HuH-7.5 (cell line): ENCODE data around the gene ALX3.

ENCODE experiments used
- DNase-seq: peaks from one replicate; pipeline ENCODE4 v3.0.0; 2011; ENCODE audit warnings: low spot score

The ALX3 gene

GRCh38 chr1:110065841-110066240 lies 4.6 kb downstream of the ALX3 start:
- DNase-seq, result no peak

DNA sequence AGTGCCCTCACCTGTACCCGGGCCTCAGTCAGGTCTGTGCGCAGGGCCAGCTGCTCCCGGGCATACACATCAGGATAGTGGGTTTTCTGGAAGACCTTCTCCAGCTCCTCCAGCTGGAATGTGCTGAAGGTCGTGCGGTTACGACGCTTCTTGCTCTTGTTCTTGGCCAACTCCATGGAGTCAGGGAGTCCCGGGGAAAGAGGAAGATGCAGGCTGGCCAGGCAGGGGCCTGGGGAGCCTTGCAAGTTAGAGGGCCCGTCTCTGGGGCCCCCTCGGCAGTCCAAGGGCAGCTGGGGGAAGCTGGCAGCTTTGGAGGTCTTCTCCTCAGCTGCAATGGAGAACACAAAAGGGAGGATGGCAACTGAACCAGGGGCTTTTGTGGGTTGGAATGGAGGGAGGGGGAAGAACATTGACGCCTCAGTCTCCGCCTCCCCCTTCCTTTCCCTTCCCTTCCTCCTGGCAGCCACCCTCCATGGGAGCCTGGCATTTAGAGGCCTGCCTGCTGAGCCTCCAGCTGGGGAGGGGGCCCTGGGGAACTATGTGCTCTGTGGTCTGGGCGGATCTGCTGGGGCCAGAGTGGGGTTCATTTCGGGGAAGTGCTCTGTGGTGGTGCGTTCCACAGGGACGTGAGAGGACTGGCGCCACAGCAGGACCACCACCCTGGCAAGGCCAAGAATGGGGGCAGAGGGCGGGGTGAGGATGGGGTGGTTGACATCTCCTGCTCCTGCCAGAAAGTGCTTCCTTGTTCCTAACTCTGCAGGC lies 5.7 kb downstream of the ALX3 start:
- no peak for DNase-seq

DNA sequence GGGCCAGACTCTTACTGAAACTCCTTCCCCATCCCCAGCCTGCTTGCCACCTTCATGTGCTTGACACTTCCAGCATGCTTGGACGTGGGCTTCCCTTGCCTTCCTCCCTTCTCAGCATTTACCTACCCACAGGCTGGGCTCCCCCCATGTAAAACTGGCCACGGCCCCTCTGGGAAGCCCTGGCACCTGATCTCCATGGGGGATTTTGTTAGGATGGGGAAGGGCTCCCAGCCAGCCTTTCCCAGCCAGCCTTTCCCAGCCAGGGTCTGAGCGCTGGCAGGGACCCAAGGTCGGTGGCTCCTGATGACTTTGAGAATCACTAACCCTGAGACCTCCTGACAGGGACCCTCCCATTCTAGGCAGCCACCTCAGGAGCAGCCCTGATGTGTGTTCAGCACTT lies 6.7 kb downstream of the ALX3 start:
- no peak for DNase-seq

- DNase-seq, result no peak
Observed at GRCh38 chr1:110062612-110063011, 7.9 kb downstream of the ALX3 start.

GRCh38 chr1:110061341-110061740 lies 9.1 kb downstream of the ALX3 start:
- no peak for DNase-seq

GRCh38 chr1:110060662-110061060 lies 9.8 kb downstream of the ALX3 start:
- no peak for DNase-seq

- DNase-seq, result peak; percentile 50
Observed at GRCh38 chr1:110060034-110060661, 10.3 kb downstream of the ALX3 start.

DNA sequence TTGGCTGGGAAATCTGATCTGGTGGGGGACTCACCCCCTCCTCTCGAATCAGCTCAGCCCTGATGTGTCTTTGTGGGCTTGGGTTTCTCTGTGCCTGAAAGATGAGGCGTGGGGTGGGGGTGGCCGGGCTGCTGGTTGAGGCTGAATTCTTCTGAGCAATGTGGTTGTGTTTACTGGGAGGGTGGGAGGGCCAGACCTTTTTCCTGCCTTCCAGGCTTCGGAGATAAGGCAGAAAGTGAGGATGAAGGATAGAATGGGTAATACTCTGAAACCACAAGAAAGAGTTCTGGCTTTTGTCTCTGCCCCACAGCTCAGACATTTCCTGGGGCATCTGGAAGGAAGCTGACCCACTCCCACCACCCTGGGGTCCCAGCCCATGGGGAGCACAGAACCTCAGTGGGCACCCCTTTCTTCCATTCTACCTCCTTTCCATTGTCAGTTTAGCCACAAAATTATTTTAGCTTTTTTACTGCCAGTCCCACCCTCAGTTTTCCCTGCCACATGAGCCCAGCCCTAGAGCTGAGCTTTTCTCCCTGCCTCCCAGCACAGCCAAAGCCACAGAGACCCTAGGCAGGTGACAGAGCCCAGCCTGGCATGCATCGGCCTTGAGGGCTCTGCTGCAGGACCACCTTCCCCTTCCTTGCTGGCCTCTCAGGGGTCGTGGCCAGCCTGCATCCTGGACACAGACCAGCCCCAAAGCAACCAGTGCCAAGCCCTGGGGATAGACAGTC lies 11.2 kb downstream of the ALX3 start:
- DNase-seq, result no peak

DNA sequence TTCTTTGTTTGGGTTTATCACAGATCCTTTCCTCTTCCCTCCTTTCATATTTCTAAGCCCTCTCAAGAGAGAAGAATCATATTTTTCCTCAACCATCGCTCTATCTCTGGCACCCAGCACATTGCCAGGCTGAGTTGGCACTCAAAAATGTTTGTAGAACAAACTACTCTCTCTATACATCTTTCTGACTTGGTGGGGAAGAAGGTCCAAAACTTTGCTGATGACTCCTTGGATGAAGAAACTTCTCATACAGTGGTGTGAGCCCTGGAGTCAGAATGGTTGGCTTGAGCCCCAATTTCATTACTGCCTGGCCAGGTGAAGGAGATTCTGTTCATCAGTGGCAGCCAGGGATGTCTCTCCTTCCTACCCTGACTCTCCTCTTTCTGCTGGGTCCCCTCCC lies 11.9 kb downstream of the ALX3 start:
- DNase-seq, result no peak

DNA sequence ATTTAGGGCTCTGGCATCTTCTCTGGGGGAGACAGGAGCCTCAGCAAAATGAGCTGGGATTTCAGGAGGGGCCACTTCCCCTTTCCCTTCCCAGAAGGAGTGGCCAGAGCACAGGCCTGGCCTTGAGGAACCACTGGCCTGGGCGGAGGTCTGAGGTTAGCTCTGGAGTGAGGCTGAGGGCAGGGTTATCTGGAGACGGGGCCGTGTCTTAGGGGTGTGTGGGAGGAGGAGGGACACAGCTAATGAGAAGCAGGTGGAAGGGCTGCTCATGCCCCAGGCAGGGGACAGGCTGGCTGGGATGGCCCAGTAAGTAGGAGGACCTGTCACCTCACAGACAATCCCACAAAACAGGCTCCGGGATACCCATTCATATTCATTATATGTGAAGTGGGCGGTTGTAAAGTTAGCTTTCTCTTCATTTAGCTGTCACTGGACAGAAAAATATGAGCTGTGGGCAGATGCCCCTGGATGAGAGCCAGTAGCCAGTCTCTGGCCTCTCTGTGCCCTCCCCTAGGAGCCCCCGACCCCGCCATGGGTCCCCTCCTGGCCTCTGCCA lies 12.4 kb downstream of the ALX3 start:
- no peak for DNase-seq

DNA sequence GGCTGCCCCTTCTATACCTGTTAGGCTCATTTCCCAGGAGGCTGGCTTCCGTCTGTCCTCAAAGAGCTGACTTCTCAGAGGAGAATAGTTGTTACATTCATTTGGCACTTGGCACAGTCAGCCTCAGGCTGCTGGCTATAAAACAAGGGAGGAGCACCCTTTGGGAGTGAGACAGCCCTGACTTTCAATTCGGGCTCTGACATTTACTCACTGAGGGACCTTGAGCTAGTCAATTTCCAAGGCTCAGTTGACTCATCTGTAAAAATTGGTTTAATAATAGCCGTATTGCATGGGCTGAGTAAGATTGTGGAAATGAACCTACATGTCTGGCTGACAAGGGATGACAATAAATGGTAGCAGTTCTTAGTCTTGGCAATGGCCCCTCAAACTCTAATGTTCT lies 13.7 kb downstream of the ALX3 start:
- no peak for DNase-seq

DNA sequence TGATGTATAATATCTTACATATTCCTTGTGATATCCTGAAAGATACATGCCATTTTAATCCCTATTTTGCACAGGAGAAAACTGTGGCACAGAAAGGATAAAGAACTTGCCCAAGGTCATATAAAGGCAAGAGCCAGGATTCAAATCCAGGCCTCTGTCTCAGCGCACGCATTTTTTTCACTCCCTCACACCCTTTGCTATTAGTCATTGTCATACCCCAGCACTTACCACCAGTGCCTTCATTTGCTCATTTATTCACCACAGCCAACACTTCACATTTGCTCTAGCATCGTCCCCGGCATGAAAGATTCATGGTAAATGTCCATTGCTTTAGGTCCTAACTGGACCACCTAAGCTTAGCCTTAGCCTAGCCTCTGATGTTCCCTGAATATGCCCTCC lies 14.2 kb downstream of the ALX3 start:
- DNase-seq, result no peak

DNA sequence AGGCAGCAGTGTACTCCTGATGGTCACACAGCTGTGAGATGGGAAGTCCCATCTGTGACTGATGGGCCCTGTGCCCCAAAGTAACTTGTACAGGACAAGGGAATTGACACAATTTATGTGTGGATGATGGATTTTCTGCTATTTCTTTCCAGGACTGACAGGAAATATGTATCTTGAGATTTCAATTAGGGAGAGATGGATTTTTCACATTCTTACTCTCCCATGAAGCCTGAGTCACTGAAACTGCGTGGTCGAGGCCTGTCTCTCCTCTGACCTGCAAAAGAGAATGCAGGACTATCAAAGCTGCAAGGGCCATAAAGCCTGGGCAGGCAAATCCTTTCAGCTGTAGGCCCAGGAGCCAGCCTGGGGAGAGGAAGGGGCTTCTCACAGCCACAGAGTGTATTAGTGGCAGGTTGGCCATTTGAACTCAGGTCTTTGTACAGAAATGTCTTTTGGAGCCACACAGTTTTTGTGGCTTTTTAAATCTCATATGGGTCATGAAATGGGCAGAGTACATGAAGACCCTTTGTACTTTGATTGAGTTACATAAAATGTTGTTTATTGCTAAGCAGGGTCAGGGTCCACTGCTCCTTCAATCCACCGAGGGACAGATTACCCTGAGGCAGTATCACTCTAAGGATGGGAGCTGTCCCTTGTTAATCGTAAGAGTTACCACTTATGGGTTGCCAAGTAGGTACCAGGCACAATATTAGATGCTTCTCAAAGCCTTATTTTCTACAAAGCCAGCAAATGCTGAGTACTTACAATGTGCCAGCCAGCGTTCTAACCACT lies 14.8 kb downstream of the ALX3 start:
- no peak for DNase-seq

DNA sequence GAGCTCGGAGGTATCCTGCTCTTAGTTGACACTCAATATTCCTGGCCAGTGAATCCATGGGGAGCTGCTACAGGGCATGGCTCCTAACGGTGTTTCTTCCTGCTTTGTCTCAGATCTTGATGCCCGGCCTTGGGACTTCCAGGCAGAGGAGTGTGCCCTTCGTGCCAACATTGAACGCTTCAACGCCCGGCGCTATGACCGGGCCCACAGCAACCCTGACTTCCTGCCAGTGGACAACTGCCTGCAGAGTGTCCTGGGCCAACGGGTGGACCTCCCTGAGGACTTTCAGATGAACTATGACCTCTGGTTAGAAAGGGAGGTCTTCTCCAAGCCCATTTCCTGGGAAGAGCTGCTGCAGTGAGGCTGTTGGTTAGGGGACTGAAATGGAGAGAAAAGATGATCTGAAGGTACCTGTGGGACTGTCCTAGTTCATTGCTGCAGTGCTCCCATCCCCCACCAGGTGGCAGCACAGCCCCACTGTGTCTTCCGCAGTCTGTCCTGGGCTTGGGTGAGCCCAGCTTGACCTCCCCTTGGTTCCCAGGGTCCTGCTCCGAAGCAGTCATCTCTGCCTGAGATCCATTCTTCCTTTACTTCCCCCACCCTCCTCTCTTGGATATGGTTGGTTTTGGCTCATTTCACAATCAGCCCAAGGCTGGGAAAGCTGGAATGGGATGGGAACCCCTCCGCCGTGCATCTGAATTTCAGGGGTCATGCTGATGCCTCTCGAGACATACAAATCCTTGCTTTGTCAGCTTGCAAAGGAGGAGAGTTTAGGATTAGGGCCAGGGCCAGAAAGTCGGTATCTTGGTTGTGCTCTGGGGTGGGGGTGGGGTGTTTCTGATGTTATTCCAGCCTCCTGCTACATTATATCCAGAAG lies 16.7 kb downstream of the ALX3 start:
- peak; percentile 68 for DNase-seq

GRCh38 chr1:110051262-110051648 lies 19.2 kb downstream of the ALX3 start:
- no peak for DNase-seq

- DNase-seq, result no peak
Observed at GRCh38 chr1:110050602-110051261, 19.7 kb downstream of the ALX3 start.

DNA sequence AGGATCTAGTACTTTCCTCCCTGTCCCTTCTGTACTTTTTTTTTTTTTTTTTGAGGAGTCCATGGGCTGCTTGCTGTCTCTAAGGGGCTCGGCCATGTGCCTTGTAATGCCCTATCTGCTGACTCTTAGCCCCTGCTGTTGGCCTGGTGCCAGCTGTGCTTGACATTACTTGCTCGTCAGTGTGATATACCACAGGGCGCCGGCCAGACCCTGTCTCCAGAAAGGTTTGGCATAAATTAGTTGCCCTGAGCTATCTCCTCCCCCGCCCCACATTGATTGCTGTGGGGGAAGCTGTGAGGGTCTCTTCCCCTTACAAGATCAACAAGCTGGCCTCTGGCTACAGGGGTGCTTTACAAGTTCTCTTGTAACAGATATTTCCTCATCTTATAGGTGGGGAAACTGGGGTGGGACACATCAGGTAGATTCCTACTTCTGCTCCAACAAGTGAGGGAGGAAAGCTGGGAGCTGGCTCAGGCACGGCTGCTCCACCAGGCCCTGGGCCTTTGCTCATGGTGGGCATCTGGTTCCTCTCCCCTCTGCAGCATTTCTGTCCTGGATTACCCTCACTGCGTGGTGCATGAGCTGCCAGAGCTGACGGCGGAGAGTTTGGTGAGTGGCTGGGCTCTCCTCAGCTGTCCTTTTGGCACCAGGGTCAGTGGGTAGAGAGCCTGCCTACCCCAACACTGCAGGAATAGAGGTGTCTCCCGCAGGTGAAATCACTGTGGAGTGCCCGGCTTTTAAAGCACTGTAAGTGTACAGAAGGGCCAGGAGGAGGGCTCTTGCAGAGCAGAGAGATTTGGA lies 20.5 kb downstream of the ALX3 start:
- no peak for DNase-seq

DNA sequence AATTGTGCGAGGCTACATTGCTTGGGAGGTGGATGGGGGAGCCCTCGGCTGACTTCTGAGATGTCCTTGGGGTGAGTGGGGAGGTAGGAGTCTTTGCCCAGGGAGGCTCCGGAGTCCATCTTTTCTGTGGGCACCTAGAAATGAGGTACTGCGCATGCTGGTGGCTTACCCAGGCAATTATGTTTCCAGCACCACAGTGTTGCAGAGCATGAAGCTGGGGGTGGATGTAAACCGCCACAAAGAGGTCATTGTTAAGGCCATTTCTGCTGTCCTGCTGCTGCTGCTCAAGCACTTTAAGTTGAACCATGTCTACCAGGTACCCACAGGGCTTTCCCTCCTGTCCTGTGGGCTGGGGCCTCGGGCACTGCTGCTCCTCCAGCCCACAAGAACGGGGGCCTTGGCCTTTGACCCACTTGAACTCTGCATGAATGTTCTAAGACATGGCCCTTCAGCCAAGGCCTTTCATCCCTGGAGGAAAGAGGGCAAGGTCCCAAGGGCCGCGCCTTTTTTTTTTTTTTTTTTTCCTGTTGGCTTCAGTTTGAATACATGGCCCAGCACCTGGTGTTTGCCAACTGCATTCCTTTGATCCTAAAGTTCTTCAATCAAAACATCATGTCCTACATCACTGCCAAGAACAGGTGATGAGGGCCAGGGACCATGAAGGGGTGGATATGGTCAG lies 21.4 kb downstream of the ALX3 start:
- no peak for DNase-seq

GRCh38 chr1:110048240-110048639 lies 22.2 kb downstream of the ALX3 start:
- DNase-seq, result no peak
